Panc1 (cell line): ENCODE data around the gene ECI1.

Experiments used
- POLR2AphosphoS5 ChIP-seq: IDR thresholded peaks from 2 replicates; pipeline ENCODE4 v1.6.1; 2012; ENCODE audit warnings: mild to moderate bottlenecking, low read depth, low read length, moderate library complexity
- SIN3A ChIP-seq: IDR thresholded peaks from 2 replicates; pipeline ENCODE4 v1.6.1; 2012; ENCODE audit warnings: low read depth, mild to moderate bottlenecking, low read length, moderate library complexity, borderline replicate concordance; ENCODE audit not compliant: insufficient read depth
- TCF7L2 ChIP-seq: IDR thresholded peaks from 2 replicates; pipeline ENCODE4 v1.6.1; 2011; ENCODE audit warnings: mild to moderate bottlenecking, low read depth, low read length, inconsistent platforms
- TF ChIP-seq, protein P1 (sequence below): fragments of 450-650 bp; IDR thresholded peaks from 2 replicates; pipeline ENCODE4 v1.5.1; 2017; ENCODE audit warnings: mild to moderate bottlenecking
- TF ChIP-seq, protein P2 (sequence below), 2 experiments: IDR thresholded peaks; 2 replicates each; pipeline ENCODE4 v1.6.1; 2011 to 2012; ENCODE audit warnings: low read depth in 2 of 2, control low read depth in 1 of 2, low read length in 1 of 2, mild to moderate bottlenecking in 1 of 2, moderate library complexity in 1 of 2; ENCODE audit not compliant: insufficient read depth in 1 of 2

DNA sequence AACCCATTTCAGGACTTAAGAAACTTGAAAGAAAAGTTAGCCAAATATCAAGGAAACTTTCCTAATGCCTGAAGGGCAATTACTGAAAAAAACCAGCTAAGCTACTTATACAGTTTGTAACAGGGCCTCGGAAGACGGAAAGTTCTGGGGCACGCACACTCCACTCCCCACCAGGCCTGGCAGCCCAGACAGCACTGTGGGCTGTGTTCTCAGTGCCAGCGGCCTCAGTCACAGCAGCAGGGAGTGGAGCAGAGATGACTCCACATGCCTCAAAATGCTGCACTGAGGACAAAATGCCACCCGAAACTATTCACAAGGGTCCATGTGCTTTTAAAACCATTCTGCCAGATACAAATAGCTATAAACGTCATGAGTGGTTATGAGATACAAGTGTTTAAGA, 6.3 kb upstream of the ECI1 start:
- TF ChIP-seq, protein P1, sequence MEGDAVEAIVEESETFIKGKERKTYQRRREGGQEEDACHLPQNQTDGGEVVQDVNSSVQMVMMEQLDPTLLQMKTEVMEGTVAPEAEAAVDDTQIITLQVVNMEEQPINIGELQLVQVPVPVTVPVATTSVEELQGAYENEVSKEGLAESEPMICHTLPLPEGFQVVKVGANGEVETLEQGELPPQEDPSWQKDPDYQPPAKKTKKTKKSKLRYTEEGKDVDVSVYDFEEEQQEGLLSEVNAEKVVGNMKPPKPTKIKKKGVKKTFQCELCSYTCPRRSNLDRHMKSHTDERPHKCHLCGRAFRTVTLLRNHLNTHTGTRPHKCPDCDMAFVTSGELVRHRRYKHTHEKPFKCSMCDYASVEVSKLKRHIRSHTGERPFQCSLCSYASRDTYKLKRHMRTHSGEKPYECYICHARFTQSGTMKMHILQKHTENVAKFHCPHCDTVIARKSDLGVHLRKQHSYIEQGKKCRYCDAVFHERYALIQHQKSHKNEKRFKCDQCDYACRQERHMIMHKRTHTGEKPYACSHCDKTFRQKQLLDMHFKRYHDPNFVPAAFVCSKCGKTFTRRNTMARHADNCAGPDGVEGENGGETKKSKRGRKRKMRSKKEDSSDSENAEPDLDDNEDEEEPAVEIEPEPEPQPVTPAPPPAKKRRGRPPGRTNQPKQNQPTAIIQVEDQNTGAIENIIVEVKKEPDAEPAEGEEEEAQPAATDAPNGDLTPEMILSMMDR: no peak
- TF ChIP-seq, protein P2, sequence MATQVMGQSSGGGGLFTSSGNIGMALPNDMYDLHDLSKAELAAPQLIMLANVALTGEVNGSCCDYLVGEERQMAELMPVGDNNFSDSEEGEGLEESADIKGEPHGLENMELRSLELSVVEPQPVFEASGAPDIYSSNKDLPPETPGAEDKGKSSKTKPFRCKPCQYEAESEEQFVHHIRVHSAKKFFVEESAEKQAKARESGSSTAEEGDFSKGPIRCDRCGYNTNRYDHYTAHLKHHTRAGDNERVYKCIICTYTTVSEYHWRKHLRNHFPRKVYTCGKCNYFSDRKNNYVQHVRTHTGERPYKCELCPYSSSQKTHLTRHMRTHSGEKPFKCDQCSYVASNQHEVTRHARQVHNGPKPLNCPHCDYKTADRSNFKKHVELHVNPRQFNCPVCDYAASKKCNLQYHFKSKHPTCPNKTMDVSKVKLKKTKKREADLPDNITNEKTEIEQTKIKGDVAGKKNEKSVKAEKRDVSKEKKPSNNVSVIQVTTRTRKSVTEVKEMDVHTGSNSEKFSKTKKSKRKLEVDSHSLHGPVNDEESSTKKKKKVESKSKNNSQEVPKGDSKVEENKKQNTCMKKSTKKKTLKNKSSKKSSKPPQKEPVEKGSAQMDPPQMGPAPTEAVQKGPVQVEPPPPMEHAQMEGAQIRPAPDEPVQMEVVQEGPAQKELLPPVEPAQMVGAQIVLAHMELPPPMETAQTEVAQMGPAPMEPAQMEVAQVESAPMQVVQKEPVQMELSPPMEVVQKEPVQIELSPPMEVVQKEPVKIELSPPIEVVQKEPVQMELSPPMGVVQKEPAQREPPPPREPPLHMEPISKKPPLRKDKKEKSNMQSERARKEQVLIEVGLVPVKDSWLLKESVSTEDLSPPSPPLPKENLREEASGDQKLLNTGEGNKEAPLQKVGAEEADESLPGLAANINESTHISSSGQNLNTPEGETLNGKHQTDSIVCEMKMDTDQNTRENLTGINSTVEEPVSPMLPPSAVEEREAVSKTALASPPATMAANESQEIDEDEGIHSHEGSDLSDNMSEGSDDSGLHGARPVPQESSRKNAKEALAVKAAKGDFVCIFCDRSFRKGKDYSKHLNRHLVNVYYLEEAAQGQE (IDR thresholded peaks at IDR 0.05; ENCODE audit: insufficient read depth in 1 of 2, low read depth in 2 of 2, low read length in 1 of 2): no peak
- TF ChIP-seq POLR2AphosphoS5 (no peak), SIN3A (no peak), TCF7L2 (no peak)
